HG03066 (cell line): ENCODE data around the gene CSPG4.
"Not testable (repeated sequence)": the region's sequence is repeated elsewhere in the genome, so short reads cannot be mapped to it uniquely, and the experiment has no call there.

Experiments used
- ATAC-seq: cut with Tn5 transposase; IDR thresholded peaks from one replicate; pipeline ENCODE4 v1.9.1; 2021; ENCODE audit warnings: low read depth; ENCODE audit not compliant: unreplicated experiment

The CSPG4 gene

DNA sequence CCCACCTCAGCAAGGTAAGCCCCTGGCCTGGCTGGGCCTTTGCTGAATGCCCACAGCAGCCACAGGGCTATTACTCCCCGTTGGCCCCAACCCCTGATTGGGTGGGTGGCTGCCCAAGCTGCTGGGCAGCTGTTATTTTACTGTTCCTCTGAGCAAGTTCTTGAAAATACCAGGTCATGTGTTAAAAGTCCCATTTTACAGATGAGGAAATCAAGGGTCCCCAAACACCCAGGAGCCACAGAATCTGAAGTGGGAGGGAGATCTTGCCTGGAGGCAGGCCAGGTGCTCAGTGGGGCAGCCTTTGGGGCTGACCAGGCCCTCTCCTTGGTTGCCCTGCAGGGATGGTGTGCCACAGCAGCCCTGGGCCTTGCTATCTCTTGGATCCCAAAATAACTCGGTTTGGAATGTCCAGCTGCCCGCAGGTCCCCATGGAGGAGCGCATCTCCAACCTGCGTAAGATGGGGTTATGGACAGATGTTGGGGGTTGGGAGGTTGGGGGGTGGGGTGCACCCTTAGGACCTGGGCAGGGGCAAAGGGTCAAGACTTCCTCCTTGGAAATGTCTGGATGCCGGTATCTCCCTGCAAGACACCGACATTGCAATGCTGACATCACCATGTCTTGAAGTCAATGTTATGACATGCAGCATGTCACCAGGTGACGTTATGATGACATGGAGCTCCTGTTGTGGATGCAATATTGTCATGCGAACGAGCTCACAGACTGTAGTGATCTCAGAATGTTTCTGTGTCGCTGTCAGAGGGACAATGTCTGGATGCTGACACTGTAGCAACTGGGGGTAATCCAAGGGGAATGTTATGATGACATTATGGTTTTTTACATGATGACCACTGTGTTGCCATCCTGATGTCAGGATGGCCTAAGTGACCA, 13.3 kb upstream of the CSPG4 start:
- no peak for ATAC-seq

GRCh38 chr15:75725006-75725718, 12.5 kb upstream of the CSPG4 start:
- no peak for ATAC-seq

- ATAC-seq, result no peak
These were observed 11.4 kb upstream of the CSPG4 start for GRCh38 chr15:75723847-75724660.

- ATAC-seq, result no peak
These were observed 10.7 kb upstream of the CSPG4 start for GRCh38 chr15:75723171-75723846.

DNA sequence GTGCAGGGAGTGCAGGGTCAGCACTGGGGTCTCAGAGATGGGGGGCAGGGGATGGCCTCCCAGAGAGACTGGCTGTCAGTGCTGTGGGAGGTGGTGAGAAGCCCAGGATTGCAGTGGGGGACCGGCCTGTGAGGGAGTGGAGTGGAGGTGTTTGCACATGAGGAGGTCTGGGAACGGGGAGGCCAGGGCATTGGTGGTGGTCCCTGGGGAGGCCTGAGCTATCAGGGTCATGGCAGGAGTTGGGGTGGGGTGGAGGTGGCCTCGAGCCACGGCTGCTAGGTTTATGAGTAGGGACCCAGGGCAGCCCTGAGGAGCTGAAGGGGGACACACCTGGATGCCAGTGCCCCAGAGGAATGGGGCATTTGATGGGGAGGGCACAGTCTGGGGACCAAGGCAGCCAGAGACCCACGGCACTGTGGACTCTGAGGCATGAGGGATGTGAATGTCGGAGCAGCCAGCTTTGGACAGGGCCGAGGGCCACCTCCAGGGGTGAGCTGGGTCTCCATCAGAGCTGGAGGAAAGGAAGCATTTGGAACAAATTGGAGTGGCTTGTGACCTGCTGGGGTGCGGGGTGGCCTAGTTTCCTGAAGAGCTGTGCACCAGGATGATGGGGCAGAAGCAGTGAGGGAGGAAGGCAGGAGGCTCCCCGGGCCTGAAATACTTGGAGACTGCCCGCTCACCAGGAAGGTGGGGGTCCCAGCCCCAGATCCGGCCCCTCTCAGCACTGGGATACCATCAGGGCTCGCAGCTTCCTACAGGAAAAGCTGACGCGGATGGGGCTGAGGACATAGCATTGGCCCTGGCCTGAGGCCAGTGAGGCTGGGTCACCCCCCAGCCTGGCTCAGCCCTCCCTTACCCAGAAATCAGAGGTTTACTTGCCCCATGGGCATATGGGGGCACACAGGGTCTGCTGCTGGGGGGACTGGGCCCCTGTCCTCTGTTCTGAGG, 9.5 kb upstream of the CSPG4 start:
- no peak for ATAC-seq

- ATAC-seq, result no peak
These were observed 8.9 kb upstream of the CSPG4 start for GRCh38 chr15:75721480-75721922.

DNA sequence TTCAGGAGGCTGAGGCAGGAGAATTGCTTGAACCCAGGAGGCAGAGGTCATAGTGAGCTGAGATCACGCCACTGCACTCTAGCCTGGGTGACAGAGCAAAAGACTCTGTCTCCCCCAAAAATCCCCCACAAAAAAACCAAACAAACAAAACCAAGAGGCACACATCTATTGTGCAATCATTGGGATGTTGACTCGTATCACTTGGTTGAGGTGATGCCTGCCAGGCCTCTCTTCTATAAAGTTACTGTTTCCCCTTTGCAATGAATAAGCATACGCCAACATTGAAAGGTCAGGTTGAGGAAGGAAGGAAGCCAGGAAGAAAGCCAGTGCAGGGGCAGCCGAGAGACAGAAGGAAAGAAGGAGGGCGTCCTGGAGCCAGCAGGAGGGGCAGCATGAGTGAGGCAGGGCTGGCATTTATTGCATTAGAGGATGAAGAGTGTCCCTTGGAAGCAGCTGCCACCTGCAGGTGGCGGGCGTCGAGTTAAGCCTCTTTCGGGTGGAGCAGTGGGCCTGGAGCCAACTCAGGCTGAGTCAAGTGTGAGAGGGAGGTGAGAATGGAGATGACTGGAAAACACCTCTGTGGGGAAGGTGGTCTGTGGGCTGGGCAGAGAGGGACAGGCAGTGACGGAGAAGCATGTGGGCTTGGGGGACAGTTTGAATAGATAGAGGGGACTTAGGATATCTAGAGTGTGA, 8.3 kb upstream of the CSPG4 start:
- no peak for ATAC-seq

- no peak for ATAC-seq
These were observed 7.6 kb upstream of the CSPG4 start for GRCh38 chr15:75720297-75720696.

DNA sequence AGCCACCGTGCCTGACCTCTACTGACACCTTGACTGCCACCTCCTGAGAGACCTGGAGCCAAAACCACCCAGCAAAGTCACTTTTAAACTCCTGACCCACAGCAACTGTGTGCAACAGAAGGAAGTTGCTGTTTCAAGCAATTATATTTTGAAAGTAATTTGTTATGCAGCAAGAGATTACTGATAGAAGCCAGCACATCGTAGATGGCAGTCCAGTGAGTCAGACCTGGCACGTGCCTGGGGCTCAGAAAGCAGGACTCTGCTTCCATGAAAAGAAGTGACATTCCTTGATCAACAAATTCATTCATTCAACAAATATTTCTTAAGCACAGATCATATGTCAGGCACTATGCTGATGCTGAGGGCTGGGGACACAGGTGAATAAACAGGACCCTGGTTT, 5.7 kb upstream of the CSPG4 start:
- ATAC-seq, result no peak

DNA sequence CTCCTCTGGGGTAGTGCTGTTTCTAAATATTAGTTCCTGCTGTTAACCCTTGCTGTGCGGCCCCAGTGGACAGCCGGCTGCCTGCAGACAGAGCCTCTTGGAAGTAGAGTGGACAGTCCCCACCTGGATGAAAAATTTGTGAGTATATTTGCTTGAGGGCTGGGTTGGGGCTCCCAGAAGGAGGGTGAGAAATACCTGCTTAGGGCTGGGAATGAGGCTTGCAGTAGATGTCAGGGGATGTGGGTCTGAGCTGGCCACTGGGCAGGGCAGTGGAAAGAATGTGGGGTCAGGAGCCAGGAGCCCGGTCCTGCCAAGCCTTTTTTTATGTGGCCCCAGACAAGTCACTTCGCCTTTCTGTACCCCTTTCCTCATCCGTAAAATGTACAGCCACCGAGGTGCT, 4.4 kb upstream of the CSPG4 start:
- not testable (repeated sequence) for ATAC-seq

- not testable (repeated sequence) for ATAC-seq
These were observed 3.8 kb upstream of the CSPG4 start for GRCh38 chr15:75716249-75716950.

- ATAC-seq, result not testable (repeated sequence)
These were observed 2.7 kb upstream of the CSPG4 start for GRCh38 chr15:75715312-75715832.

DNA sequence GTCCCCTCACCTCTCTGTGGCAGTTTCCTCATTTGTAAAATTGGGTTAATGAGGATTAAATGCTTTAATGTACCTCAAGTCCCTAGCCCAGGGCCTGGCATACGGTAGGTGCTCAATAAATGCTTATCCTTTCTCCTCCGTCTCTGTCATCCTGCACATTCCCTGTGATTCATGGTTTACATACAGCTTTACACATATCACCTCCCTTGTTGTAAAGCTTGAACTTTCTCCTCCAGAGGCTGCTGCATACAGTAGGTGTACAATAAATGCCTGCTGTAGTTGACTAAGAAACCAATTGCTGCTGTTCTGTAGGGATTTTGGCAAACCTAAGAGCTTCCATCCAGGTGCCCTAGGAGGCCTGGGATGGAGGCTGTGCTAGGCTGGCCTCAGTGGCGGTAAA, 1.5 kb upstream of the CSPG4 start:
- ATAC-seq, result no peak

DNA sequence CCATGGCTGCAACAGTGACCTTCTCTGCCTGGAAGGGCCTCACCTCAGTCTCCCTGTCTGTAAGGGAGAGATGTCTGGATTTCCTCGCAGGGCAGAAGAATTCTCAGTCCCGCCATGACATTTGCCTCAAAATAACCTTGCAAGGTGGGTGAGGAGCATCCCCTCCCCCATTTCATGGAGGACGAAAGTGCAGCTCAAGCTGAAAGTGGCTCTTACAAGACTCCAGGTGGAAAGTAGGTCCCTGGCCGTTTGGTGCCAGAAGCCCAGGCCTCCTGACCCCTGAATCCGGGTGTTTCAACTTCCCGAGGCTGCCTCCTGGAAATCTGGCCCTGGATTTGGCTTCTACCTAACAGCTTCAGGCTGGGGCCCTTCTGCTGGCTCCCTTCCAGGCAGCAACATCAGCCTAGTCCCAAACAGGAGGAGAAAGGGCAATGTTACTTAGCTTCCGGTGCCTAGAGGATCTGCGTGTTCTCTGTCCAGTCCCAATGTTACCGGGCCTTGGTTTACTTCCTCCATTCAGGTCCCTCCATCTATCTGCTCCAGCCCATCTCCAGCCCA, 769 bp upstream of the CSPG4 start:
- no peak for ATAC-seq

DNA sequence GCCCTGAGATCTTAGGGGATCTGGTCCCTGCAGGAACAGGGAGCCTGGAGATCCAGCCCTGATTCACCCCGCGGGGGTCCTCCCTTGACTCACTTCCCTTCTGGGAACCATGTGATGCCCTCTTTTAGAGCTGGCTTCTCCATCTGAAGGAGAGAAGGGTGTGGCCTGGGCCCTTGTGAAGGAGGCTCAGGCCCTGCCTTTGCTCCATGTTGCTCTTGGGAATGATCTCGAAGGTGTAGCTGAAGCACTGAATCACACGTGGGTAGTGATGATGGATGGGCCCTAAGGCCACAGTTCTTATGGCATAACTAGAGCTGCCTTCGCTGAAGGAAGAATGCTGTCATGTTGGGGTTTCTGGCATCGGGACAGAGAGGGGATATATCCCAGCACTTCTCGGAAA, 1.2 kb downstream of the CSPG4 start:
- not testable (repeated sequence) for ATAC-seq

DNA sequence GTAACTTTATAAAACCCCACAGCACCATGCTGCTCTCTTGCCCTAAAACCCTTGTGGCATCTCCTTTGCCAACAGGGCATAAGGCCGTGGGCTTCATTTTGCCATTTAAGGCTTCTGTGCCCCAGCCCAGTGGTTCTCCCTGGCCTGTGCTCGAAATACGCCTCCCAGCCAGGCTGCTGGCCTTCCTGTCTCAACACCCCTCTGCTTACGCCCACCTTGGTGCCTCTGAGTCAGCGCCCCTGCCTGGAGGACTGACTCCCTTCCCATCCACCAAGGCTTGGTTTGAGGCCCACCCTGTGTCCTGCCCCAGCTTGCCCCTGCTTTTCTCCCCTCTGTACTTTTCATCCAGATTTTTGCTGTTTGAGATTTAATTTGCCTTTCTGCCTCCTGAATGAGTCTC, 1.8 kb downstream of the CSPG4 start:
- ATAC-seq, result not testable (repeated sequence)

- ATAC-seq, result not testable (repeated sequence)
These were observed 3.2 kb downstream of the CSPG4 start for GRCh38 chr15:75709458-75709857.

GRCh38 chr15:75706682-75706954, 6.0 kb downstream of the CSPG4 start:
- no peak for ATAC-seq
